HEK293 (cell line): ENCODE measurements around the gene GJC2.
A peak's percentile ranks its signal among the peaks of the same experiment; 100 is the strongest.

Experiments used
- AEBP2 ChIP-seq: fragments of 450-650 bp; formaldehyde crosslinking; IDR thresholded peaks from 2 replicates; pipeline ENCODE4 v1.5.1; 2016; ENCODE audit warnings: missing biosample characterization, missing genetic modification characterization, borderline replicate concordance
- FEZF1 ChIP-seq: fragments of 450-650 bp; formaldehyde crosslinking; IDR thresholded peaks from 2 replicates; pipeline ENCODE4 v1.5.1; 2016; ENCODE audit warnings: missing biosample characterization, missing genetic modification characterization
- HOXC10 ChIP-seq: sonication (generic); formaldehyde crosslinking; IDR thresholded peaks from 2 replicates; pipeline ENCODE4 v1.8.1; 2023; ENCODE audit warnings: mild to moderate bottlenecking, missing genetic modification reagents
- KLF7 ChIP-seq: fragments of 450-650 bp; formaldehyde crosslinking; IDR thresholded peaks from 2 replicates; pipeline ENCODE4 v1.5.1; 2016; ENCODE audit warnings: missing biosample characterization, missing genetic modification characterization, borderline replicate concordance
- KLF8 ChIP-seq: fragments of 450-650 bp; formaldehyde crosslinking; IDR thresholded peaks from 2 replicates; pipeline ENCODE4 v1.5.1; 2016; ENCODE audit warnings: missing biosample characterization, missing genetic modification characterization
- MZF1 ChIP-seq: fragments of 450-650 bp; formaldehyde crosslinking; IDR thresholded peaks from 2 replicates; pipeline ENCODE4 v1.5.1; 2017; ENCODE audit warnings: missing biosample characterization, missing genetic modification characterization, borderline replicate concordance
- PRDM4 ChIP-seq: fragments of 450-650 bp; formaldehyde crosslinking; IDR thresholded peaks from 2 replicates; pipeline ENCODE4 v1.5.1; 2017; ENCODE audit warnings: missing biosample characterization, missing genetic modification characterization
- SP3 ChIP-seq: fragments of 450-650 bp; formaldehyde crosslinking; IDR thresholded peaks from 2 replicates; pipeline ENCODE4 v1.5.1; 2016; ENCODE audit warnings: missing biosample characterization, missing genetic modification characterization
- SP7 ChIP-seq: fragments of 450-650 bp; formaldehyde crosslinking; IDR thresholded peaks from 2 replicates; pipeline ENCODE4 v1.5.1; 2016; ENCODE audit warnings: missing biosample characterization, missing genetic modification characterization
- TRIM28 ChIP-seq: IDR thresholded peaks from 2 replicates; pipeline ENCODE4 v1.6.1; 2011; ENCODE audit warnings: low read length, control low read depth, borderline replicate concordance
- ZBTB21 ChIP-seq: fragments of 450-650 bp; formaldehyde crosslinking; IDR thresholded peaks from 2 replicates; pipeline ENCODE4 v1.5.1; 2017; ENCODE audit warnings: missing biosample characterization, missing genetic modification characterization
- ZFHX2 ChIP-seq: fragments of 450-650 bp; formaldehyde crosslinking; conservative IDR thresholded peaks from 2 replicates; pipeline ENCODE4 v1.5.1; 2016; ENCODE audit warnings: missing biosample characterization, missing genetic modification characterization
- ZFP69B ChIP-seq: fragments of 450-650 bp; formaldehyde crosslinking; IDR thresholded peaks from 2 replicates; pipeline ENCODE4 v1.5.1; 2016; ENCODE audit warnings: missing biosample characterization, missing genetic modification characterization
- ZNF155 ChIP-seq: fragments of 450-650 bp; formaldehyde crosslinking; IDR thresholded peaks from 2 replicates; pipeline ENCODE4 v1.5.1; 2016; ENCODE audit warnings: missing biosample characterization, missing genetic modification characterization
- ZNF202 ChIP-seq: fragments of 450-650 bp; formaldehyde crosslinking; IDR thresholded peaks from 2 replicates; pipeline ENCODE4 v1.5.1; 2016; ENCODE audit warnings: missing biosample characterization, missing genetic modification characterization, borderline replicate concordance
- ZNF23 ChIP-seq: fragments of 450-650 bp; formaldehyde crosslinking; IDR thresholded peaks from 2 replicates; pipeline ENCODE4 v1.5.1; 2016; ENCODE audit warnings: missing biosample characterization, missing genetic modification characterization, borderline replicate concordance
- ZNF350 ChIP-seq: fragments of 450-650 bp; formaldehyde crosslinking; IDR thresholded peaks from 2 replicates; pipeline ENCODE4 v1.5.0; 2017; ENCODE audit warnings: missing biosample characterization, mild to moderate bottlenecking, missing genetic modification characterization
- ZNF404 ChIP-seq: fragments of 450-650 bp; formaldehyde crosslinking; IDR thresholded peaks from 2 replicates; pipeline ENCODE4 v1.5.1; 2017; ENCODE audit warnings: missing biosample characterization, missing genetic modification characterization
- ZNF423 ChIP-seq: fragments of 450-650 bp; formaldehyde crosslinking; IDR thresholded peaks from 2 replicates; pipeline ENCODE4 v1.5.1; 2016; ENCODE audit warnings: missing biosample characterization, missing genetic modification characterization
- ZNF449 ChIP-seq: fragments of 450-650 bp; formaldehyde crosslinking; IDR thresholded peaks from 2 replicates; pipeline ENCODE4 v1.5.1; 2017; ENCODE audit warnings: missing biosample characterization, mild to moderate bottlenecking, missing genetic modification characterization, moderate library complexity
- ZNF510 ChIP-seq: fragments of 450-650 bp; formaldehyde crosslinking; IDR thresholded peaks from 2 replicates; pipeline ENCODE4 v1.5.1; 2018; ENCODE audit warnings: mild to moderate bottlenecking, missing genetic modification characterization, missing biosample characterization; ENCODE audit not compliant: insufficient replicate concordance
- ZNF513 ChIP-seq: fragments of 450-650 bp; IDR thresholded peaks from 2 replicates; pipeline ENCODE4 v1.5.1; 2018; ENCODE audit warnings: missing biosample characterization, missing genetic modification characterization
- ZNF561 ChIP-seq: fragments of 450-650 bp; IDR thresholded peaks from 2 replicates; pipeline ENCODE4 v1.5.1; 2018; ENCODE audit warnings: missing biosample characterization, missing genetic modification characterization, borderline replicate concordance
- ZNF585B ChIP-seq: fragments of 450-650 bp; formaldehyde crosslinking; IDR thresholded peaks from 2 replicates; pipeline ENCODE4 v1.5.1; 2016; ENCODE audit warnings: missing biosample characterization, missing genetic modification characterization
- ZNF600 ChIP-seq: fragments of 450-650 bp; formaldehyde crosslinking; IDR thresholded peaks from 2 replicates; pipeline ENCODE4 v1.5.1; 2016; ENCODE audit warnings: missing biosample characterization, missing genetic modification characterization
- ZNF623 ChIP-seq: fragments of 450-650 bp; formaldehyde crosslinking; IDR thresholded peaks from 2 replicates; pipeline ENCODE4 v1.5.1; 2016; ENCODE audit warnings: missing biosample characterization, missing genetic modification characterization
- ZNF677 ChIP-seq: fragments of 450-650 bp; IDR thresholded peaks from 2 replicates; pipeline ENCODE4 v1.5.0; 2018; ENCODE audit warnings: missing biosample characterization, mild to moderate bottlenecking, missing genetic modification characterization, moderate library complexity
- ZNF704 ChIP-seq: fragments of 450-650 bp; formaldehyde crosslinking; IDR thresholded peaks from 2 replicates; pipeline ENCODE4 v1.5.1; 2016; ENCODE audit warnings: missing biosample characterization, missing genetic modification characterization
- ZNF792 ChIP-seq: fragments of 450-650 bp; formaldehyde crosslinking; IDR thresholded peaks from 2 replicates; pipeline ENCODE4 v1.5.1; 2016; ENCODE audit warnings: missing biosample characterization, missing genetic modification characterization
- TF ChIP-seq, protein P1 (sequence below): fragments of 450-650 bp; formaldehyde crosslinking; IDR thresholded peaks from 2 replicates; pipeline ENCODE4 v1.5.1; 2016; ENCODE audit warnings: missing biosample characterization, missing genetic modification characterization

GJC2 gene

DNA sequence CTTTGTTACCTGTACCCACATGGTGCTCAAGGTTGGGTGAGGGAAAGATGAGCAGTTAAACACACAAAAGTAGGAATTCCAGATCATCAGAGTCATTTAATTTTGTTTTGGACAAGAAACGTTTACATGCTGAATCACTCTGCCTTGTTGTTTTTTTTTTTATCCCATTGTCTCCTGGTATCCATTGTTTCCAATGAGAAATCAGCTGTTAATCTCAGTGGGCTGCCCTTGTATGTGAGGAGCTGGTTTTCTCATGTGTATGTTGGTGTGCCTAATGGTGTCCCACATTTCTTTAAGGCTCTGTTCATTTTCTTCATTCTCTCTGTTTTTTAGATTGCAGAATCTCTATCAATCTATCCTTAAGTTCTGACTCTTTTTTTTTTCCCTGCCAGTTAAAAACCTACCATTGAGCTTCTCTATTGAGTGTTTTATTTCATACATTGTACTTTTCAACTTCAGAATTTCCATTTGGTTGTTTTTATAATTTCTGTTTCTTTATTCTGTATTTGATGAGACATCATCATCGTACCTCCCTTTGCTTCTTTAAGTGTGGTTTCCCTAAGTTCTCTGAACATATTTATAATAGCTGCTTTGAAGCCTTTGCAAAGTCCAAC, 49.4 kb downstream of the GJC2 start (continued):
- no peak for TF ChIP-seq ZNF704 (tag by site-specific recombination)
- no peak for TF ChIP-seq MZF1
- no peak for TF ChIP-seq ZNF423
- peak; percentile 44; the same call in 1 of the 2 replicates for TF ChIP-seq ZNF677 (tag by site-specific recombination)
- TF ChIP-seq, protein P1, sequence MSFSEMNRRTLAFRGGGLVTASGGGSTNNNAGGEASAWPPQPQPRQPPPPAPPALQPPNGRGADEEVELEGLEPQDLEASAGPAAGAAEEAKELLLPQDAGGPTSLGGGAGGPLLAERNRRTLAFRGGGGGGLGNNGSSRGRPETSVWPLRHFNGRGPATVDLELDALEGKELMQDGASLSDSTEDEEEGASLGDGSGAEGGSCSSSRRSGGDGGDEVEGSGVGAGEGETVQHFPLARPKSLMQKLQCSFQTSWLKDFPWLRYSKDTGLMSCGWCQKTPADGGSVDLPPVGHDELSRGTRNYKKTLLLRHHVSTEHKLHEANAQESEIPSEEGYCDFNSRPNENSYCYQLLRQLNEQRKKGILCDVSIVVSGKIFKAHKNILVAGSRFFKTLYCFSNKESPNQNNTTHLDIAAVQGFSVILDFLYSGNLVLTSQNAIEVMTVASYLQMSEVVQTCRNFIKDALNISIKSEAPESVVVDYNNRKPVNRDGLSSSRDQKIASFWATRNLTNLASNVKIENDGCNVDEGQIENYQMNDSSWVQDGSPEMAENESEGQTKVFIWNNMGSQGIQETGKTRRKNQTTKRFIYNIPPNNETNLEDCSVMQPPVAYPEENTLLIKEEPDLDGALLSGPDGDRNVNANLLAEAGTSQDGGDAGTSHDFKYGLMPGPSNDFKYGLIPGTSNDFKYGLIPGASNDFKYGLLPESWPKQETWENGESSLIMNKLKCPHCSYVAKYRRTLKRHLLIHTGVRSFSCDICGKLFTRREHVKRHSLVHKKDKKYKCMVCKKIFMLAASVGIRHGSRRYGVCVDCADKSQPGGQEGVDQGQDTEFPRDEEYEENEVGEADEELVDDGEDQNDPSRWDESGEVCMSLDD (tag by site-specific recombination), result no peak
- no peak for TF ChIP-seq ZNF792 (tag by site-specific recombination)
- no peak for TF ChIP-seq KLF7 (tag by site-specific recombination)
- TF ChIP-seq SP3 (tag by site-specific recombination), result no peak
- peak; percentile 95 for TF ChIP-seq ZNF510 (tag by site-specific recombination)
- TF ChIP-seq ZBTB21 (tag by site-specific recombination), result no peak
- TF ChIP-seq ZNF350, result no peak
- 0 out of 2 replicates have a peak, but pooled peaks have one; percentile 15 for TF ChIP-seq ZNF623 (tag by site-specific recombination)
- no peak for TF ChIP-seq ZNF513 (tag by site-specific recombination)
- TF ChIP-seq AEBP2 (tag by site-specific recombination), result no peak
- TF ChIP-seq PRDM4 (tag by site-specific recombination), result no peak
- TF ChIP-seq ZFP69B, result no peak
- TF ChIP-seq ZNF23 (tag by site-specific recombination), result no peak
- TF ChIP-seq ZNF449 (tag by site-specific recombination), result no peak
- TF ChIP-seq KLF8 (tag by site-specific recombination), result peak; percentile 59
- TF ChIP-seq ZNF404 (tag by site-specific recombination), result no peak
- TF ChIP-seq HOXC10 (CRISPR knock-in tag), result no peak
- peak; percentile 99; the same call in 1 of the 2 replicates for TF ChIP-seq TRIM28
- TF ChIP-seq ZNF600 (tag by site-specific recombination), result no peak
- TF ChIP-seq ZNF561, result no peak
- peak; percentile 66 for TF ChIP-seq SP7
- TF ChIP-seq FEZF1, result no peak
- no peak for TF ChIP-seq ZFHX2 (tag by site-specific recombination)
- no peak; the same call in 1 of the 2 replicates for TF ChIP-seq ZNF585B (tag by site-specific recombination)
- no peak for TF ChIP-seq ZNF202 (tag by site-specific recombination)
- peak; percentile 77; the same call in 1 of the 2 replicates for TF ChIP-seq ZNF155 (tag by site-specific recombination)
